ENCODE results near the gene PTTG1.
"Not testable (repeated sequence)": the region's sequence is repeated elsewhere in the genome, so short reads cannot be mapped to it uniquely, and the experiment has no call there.

PTTG1 gene

GRCh38 chr5:160427607-160428006, 6.0 kb downstream of the PTTG1 start:
- DNase-seq: no peak

- DNase-seq: no peak
Observed at GRCh38 chr5:160432196-160432595, 10.5 kb downstream of the PTTG1 start.

- no peak for DNase-seq
Observed at GRCh38 chr5:160432787-160433186, 11.1 kb downstream of the PTTG1 start.

- peak; percentile 86 for DNase-seq
Observed at GRCh38 chr5:160434022-160434531, 12.4 kb downstream of the PTTG1 start.

GRCh38 chr5:160435532-160435931, 13.9 kb downstream of the PTTG1 start:
- DNase-seq: no peak

GRCh38 chr5:160436017-160436416, 14.4 kb downstream of the PTTG1 start:
- DNase-seq: no peak

GRCh38 chr5:160436661-160437060, 15.0 kb downstream of the PTTG1 start:
- DNase-seq: not testable (repeated sequence)

- no peak for DNase-seq
Observed at GRCh38 chr5:160437271-160437670, 15.6 kb downstream of the PTTG1 start.

GRCh38 chr5:160438316-160439204, 16.9 kb downstream of the PTTG1 start:
- DNase-seq: peak; percentile 85

GRCh38 chr5:160439205-160439600, 17.5 kb downstream of the PTTG1 start:
- peak; percentile 85 for DNase-seq

- DNase-seq: no peak
Observed at GRCh38 chr5:160441311-160441781, 19.7 kb downstream of the PTTG1 start.

- no peak for DNase-seq
Observed at GRCh38 chr5:160442824-160443431, 21.3 kb downstream of the PTTG1 start.

- no peak for DNase-seq
Observed at GRCh38 chr5:160444407-160444806, 22.8 kb downstream of the PTTG1 start.

GRCh38 chr5:160445132-160445531, 23.5 kb downstream of the PTTG1 start:
- no peak for DNase-seq

- no peak for DNase-seq
Observed at GRCh38 chr5:160445751-160446150, 24.1 kb downstream of the PTTG1 start.

- no peak for DNase-seq
Observed at GRCh38 chr5:160448886-160449285, 27.2 kb downstream of the PTTG1 start.

GRCh38 chr5:160449458-160449857, 27.8 kb downstream of the PTTG1 start:
- DNase-seq: no peak

- no peak for DNase-seq
Observed at GRCh38 chr5:160450164-160450932, 28.7 kb downstream of the PTTG1 start.

- DNase-seq: no peak
Observed at GRCh38 chr5:160451281-160451680, 29.6 kb downstream of the PTTG1 start.

- no peak for DNase-seq
Observed at GRCh38 chr5:160452036-160452435, 30.4 kb downstream of the PTTG1 start.

GRCh38 chr5:160452795-160453194, 31.1 kb downstream of the PTTG1 start:
- no peak for DNase-seq

- no peak for DNase-seq
Observed at GRCh38 chr5:160453751-160454150, 32.1 kb downstream of the PTTG1 start.

GRCh38 chr5:160455600-160455999, 33.9 kb downstream of the PTTG1 start:
- no peak for DNase-seq
